Measurements from ENCODE around the gene WEE2.
"Not testable (repeated sequence)": the region's sequence is repeated elsewhere in the genome, so short reads cannot be mapped to it uniquely, and the experiment has no call there.

The WEE2 gene

DNA sequence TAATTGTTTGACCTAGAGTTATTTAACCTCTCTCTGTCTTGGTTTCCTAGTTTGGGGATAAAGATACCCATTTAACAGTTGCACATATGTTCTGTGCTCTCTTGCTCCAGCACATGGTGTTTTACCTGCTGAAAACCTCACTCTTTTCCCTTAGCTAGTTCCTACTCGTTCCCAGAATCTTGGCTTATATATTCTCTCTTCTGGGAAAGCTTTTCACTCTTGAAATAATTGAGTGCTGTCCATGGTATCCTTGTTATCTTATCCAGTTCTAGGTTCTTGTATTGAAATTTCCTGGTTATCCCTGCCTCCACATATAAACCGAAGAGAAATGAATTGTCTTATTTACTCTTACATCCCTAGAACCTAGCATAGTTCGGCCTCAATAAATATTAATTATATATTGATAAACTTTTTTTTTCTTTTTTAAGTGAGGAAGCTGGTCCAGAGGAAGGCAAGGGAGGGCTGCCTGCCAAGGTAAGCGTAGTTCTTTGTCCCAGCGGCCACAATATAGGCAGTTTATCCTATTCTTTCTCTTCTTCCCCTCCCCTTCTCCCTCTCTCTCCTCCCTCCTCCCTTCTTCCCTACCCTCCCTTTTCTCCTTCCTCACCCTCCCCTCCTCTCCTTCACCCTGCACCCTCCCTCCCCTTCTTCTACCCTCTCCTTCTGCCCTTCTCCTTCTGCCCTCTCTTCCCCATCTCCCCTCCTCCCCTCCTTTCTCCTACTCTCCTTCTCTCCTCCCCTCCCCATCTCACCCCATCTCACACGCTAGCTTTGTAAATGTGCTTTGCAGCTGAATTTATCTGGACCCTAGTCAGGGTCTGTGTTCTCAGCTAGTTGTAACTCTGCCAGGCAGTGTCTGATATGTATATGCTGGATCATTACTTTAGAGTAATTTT, 7.9 kb downstream of the WEE2 start:
- DNase-seq = no peak

DNA sequence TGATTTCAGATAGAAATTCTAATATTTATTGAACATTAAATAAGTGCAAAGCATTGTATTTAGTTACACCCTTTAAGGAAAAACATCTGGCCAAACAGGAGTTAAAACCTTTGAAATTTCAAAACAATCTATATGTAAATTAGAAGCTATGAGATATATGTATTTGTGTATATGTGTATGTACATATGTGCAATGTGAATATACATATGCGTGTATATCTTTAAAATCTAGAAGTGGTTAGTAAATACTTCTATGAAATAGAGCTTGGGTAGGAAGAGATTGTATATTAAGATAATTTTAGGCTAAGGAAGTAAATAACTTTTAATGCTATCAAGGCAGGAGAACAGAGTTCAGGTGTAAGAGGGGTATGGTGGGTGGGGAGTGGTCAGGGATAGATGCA, 9.3 kb downstream of the WEE2 start:
- no peak for DNase-seq

DNA sequence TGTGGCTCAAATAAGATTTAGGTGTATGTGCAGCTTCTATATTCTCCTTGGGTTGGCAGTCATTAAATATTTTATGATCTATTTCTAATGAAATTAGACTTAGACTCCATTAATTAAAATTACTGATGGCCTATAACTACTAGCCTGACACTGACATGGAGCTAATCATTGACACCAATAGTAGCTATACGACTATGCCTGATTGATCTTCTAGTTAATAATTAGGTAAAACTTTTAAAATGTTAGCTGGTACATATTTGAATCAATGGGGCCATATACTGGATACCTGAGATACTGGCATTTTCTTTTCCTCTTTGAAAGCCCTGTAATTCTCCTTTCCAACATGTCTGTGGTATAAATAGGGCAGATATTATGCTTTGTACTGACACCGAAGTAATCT, 14.4 kb downstream of the WEE2 start:
- no peak for DNase-seq

DNA sequence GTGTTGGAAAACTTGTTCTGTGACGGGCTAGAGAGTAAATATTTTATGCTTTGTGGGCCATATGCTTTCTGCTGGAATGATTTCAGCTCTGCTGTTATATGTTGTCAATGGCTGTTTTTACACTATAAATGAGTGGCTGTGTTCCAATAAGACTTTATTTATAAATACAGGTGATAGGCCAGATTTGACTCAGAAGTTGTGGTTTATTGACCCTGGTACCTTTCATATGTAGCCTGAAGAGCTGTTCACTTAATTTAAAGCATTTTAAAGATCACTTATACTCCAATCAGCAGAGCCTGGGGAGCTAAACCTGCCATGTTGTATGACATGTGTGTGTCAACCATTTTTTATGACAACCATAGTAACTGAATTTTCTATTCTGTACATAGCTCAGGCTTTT, 20.9 kb downstream of the WEE2 start:
- DNase-seq = no peak

DNA sequence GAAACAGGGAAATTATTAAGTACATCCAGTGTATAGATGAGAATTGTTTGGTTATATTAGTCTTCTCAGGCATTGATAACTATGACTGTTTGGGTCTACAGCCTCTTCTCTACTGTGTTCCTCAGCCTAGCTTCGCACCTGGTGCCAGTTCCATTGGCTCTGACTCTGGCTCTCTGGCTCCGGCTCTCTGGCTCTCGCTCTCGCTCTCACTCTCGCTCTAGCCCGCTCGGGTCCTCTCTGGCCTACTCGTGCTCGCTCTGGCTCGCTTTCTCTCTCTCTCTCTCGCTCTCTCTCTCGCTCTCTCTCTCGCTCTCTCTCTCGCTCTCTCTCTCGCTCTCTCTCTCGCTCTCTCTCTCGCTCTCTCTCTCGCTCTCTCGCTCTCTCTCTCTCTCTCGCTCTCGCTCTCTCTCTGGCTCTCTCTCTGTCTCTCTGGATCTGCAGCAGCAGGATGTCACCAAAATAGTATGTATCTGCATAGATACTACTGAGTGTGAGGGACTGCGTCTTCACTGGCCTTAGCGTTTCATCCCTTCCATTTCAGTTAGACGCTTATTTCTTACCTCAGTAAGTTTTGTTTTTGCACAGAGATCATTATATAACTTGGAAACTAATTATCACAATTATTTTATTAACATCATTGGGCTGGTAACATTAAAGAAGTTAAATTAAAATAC, 23.5 kb downstream of the WEE2 start:
- DNase-seq = no peak

DNA sequence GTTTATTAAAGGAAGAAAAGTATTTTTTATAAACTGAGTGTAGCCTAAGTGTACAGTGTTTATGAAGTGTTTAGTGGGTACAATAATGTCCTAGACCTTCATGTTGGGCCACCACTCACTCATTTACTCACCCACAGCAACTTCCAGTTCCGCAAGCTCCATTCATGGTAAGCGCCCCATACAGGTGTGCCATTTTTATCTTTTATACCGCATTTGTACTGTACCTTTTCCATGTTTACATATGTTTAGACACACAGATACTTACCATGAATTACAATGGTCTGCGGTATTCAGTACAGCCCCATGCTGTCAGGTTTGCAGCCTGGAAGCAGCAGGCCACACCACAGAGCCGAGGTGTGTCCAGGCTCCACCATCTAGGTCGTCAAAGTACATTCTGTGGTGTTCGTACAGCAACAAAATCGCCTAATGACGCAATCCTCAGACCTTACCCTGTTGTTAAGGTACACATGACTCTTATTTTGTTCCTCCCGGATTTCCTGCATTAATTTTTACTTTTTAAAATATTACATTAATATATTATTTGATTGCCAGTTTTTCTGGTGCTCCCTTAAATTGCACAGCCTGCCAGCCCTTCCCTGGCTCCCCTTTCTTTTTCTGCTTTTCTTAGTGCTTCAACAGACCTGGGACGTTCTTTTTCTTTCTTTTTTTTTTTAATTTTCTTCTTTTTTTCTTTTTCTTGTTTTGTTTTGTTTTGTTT, 29.1 kb downstream of the WEE2 start:
- peak; percentile 26 for DNase-seq

- DNase-seq = peak; percentile 96
These were observed 29.9 kb downstream of the WEE2 start, which contains the start of gene SSBP1 for GRCh38 chr7:141737836-141738591. TSS of gene SSBP1 (plus strand) at chr7:141738358. CDS start at chr7:141739167, 809 bp downstream.

DNA sequence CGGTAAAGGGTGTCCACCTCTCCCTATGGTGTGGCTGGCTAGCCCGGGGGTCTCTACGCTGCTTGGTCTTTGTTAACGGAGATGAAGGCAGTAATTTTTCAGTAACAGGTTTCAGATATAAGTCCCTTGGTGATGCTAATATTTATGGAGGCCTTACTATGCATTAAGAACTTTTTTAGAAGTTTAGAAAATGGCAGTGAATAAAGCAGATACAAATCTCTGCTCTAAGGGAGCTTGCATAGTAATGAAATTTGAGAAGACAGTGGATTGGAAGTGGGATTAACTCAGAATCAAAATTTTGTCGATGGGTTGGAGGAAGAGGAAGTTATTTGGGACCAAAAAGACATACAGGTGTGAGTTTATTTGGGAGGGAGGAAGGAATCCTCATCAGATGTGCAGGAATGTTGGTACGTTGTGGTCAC, 30.4 kb downstream of the WEE2 start:
- no peak for DNase-seq

DNA sequence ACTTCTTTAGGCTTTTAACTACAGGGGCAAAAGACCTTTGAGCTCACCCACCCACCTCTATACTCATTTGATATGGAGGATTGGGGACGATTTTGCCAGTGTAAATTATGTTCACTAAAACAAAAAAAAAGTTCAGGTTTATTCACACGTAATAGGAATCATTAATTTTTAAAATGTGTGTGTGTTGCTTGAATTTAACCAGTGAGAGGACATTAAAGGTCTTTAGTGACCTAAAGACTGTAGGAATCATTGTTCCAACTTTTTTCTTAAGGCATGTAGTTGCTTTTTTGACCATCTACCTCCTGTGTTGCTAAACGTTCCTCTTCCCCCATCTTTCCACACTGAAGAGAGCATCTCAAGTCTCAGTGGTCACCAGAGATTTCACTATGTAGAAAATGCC, 31.1 kb downstream of the WEE2 start:
- DNase-seq = no peak

GRCh38 chr7:141742229-141742628, 34.1 kb downstream of the WEE2 start:
- DNase-seq = no peak

- DNase-seq = no peak
These were observed 36.0 kb downstream of the WEE2 start for GRCh38 chr7:141744131-141744530.

GRCh38 chr7:141748396-141748795, 40.2 kb downstream of the WEE2 start:
- no peak for DNase-seq

- DNase-seq = not testable (repeated sequence)
These were observed 43.8 kb downstream of the WEE2 start for GRCh38 chr7:141751904-141752303.

DNA sequence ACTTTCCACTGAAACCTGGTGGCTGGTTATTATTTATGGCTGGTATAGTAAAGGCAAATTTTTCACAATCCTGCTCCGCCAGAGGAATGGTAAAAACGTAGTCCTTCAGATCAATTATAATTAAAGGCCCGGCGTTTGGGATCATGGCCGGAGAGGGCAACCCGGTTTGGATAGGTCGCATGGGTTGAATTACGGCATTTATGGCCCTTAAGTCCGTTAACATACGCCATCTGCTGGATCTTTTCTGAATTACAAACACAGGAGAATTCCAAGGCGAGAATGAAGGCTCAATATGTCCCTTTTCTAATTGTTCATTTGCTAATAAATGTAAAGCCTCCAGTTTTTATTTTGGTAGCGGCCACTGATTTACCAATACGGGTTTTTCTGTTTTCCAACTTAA, 44.5 kb downstream of the WEE2 start:
- no peak for DNase-seq

DNA sequence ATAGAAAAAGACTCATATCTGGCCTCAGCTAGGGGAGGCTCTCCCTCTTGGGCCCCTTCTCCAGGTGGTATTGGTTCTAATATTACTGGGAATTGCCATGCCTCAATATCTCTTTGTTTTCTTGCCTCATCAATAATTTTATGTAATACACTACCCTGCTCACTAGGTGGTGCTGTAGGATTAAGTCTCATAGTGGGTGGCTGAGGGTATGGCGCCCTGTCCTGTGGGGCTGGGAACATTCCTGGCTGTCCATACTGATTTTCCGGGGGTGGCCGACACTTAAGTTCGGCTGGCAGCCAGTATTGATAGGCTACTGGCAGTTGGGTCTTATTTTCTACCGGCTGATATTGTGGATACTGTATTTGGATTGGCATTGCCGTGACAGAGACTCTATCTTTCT, 46.8 kb downstream of the WEE2 start:
- peak; percentile 32 for DNase-seq

DNA sequence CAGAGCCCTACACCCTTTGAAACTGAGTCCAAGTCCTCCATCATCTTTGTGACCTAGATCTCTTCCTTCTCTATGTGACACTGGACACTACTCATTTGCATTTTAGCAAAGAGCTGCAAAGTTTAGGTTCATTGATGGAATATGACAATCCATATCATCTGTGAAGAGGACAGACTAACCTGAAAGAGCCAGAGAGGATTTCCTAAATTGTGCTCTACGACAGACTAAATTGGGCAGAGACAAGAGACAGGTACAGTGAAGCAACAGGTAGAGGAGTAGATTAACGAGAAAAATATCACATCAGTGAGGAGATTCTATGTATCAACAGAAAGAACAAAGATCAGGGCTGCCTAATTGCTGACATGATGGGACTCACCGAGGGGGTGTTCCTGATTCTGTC, 55.6 kb downstream of the WEE2 start, which contains the start of gene TAS2R3:
TAS2R3 (plus strand) TSS at position 301 of the 400 bp plus-strand sequence; CDS start at position 363, 62 bp downstream.
- DNase-seq = no peak

GRCh38 chr7:141770083-141770583, 62.0 kb downstream of the WEE2 start:
- DNase-seq = not testable (repeated sequence)

DNA sequence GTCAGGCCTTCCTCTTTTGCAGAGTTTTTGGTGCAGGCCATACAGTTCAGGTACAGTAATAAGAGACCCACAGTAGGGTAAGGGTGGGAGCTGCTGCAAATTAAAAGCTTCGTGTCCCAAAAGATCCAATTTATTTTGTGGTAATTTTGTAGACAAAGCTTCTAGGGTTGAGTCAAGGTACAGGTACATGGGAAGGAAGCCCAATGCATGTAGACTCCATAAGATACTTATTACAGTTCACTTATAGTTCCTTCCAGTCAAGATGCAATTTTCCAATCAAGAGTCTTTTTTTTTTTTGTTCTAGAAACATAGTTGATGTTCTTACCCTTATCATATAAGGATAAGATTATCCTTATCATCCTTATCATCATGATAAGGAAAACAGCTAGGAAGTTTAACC, 68.2 kb downstream of the WEE2 start, which contains the start of gene TAS2R4:
TAS2R4 (plus strand) TSS at position 301 of the 400 bp plus-strand sequence. CDS start 1,815 bp downstream, outside the sequence.
- no peak for DNase-seq
